HG03520 (cell line): ENCODE data around the gene SLC4A8.

Source experiments
- ATAC-seq: cut with Tn5 transposase; IDR thresholded peaks from one replicate; pipeline ENCODE4 v1.9.1; 2021; ENCODE audit warnings: mild to moderate bottlenecking, moderate library complexity; ENCODE audit not compliant: unreplicated experiment

SLC4A8 gene

GRCh38 chr12:51424662-51425539 lies at the start of gene SLC4A8:
Gene SLC4A8, plus strand, starts transcription at chr12:51424831. Its CDS starts 157 bp downstream, at chr12:51424988.
- ATAC-seq: peak; percentile 83

DNA sequence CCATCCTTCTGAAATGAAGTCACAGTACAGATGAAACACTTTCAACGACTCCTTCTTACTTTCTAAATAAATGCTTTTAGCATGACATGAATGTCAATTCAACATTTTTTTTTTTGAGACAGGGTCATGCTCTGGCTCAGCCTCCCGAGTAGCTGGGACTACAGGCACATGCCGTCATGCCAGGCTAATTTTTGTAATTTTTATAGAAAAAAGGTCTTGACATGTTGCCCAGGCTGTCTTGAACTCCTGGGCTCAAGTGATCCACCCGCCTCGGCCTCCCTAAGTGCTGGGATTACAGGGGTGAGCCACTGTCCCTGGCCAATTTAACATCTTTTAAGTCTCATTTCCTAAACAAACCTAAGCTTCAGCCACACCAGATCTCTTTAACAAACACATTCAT lies 49.8 kb upstream of the SLC4A8 start:
- ATAC-seq: no peak

DNA sequence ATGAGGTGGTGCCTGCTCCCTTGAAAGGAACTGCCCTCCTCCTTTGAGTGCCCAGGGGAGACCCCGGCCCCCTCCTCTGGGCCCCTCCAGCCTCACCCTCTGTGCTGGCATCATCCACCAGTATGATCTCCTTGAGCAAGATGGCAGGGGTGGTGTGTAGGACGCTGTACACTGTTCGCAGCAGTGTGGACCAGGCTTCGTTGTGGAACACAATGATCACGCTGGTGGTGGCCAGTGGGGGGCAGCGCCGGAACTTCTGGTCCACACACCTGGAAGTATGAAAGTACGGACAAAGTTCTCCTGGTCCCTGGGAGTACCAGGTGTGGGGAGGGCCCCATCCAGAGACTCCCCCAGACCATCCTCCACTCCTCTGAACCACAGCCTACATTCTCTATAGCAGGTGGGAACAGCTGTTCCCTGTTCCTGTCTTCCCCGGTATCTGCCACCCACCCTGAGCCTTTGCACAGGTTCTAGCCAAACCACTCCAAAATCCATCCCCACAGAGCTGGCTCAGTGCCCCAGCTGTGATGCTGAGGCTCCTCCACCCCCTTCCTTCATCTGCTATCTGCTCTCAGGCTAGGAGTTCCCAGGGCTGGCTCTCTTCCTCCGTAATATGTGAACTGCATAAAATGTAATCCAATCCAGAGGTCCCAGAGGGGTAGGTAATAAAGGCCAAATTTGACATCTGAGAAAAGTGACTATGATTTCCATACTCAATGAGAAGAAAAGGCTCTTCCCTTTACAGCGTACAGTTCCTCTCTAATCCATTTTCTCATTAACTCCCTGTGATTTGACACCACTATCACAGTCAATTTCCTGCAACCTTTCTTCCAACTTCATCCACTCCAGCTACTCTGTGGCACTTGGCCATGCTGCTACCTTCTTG lies 47.3 kb upstream of the SLC4A8 start:
- no peak for ATAC-seq

GRCh38 chr12:51378749-51379148 lies 45.9 kb upstream of the SLC4A8 start:
- no peak for ATAC-seq

- no peak for ATAC-seq
Measured at GRCh38 chr12:51379571-51379970, 45.1 kb upstream of the SLC4A8 start.

- no peak for ATAC-seq
Measured at GRCh38 chr12:51381226-51382079, 43.2 kb upstream of the SLC4A8 start.

GRCh38 chr12:51382173-51382572 lies 42.5 kb upstream of the SLC4A8 start:
- no peak for ATAC-seq

DNA sequence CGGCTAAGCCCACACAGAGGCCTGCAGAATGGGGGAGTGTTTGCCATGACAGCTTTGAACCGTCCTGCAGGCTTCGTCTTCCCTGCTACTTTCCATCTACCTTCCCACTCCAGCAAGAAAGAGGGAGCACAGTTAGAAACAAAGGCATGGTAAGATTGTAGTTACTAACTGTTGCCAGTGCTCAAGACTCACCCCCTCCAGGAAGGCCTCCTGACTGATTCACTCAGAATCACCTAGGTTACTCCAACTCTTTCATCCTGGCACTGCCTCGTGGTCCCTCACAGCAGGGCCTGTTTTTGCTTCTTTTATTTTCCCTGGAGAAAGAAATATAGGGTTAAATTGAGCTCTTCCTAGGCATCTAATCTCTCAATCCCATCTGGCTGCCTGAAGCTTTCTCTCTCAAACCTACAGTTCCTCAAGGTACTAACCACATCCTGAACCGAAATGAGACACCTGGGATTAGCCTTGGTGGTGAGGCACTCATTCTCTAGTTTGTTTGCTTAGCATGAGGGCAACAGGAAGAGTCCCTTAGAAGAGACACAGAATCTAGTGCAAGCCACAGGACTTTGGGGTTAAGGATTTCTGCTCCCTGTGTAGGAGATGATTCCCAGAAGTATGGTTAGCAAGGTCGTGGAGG lies 41.2 kb upstream of the SLC4A8 start:
- ATAC-seq: no peak

GRCh38 chr12:51386351-51386750 lies 38.3 kb upstream of the SLC4A8 start:
- no peak for ATAC-seq

DNA sequence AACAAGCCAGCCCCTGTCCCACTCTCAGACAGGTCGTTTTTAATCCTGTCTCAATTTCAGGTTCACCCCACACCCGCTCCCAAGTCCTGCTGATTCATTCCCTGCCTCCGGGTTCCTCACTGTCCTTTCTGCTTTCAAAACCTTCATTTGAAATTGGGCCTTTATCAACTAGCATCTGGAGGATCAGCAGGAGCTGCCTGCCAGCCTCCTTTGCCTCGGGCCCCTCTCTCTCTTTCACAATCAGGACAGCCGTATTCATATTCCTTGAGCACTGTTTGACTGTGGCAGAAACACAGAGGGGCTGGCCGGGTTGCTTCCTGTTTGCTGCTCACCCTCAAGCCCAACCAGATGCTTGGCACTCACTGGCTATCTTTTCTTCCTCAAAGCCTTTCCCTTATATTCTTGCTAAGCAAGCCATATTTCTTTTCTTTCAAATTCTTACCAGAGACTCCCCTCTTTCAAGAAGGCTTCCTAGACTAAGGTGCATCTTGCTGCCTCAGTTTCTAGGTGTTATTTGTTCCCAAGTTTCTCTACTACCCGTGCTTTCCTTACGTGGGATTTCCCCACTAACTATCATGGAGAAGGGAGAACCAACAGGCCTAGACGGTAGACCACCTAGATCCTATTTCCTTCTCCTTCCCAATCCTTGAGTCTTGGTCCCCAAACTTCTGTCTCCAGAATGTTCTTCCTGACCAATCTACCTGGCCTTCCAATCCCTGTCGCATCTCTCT lies 36.4 kb upstream of the SLC4A8 start:
- ATAC-seq: no peak

DNA sequence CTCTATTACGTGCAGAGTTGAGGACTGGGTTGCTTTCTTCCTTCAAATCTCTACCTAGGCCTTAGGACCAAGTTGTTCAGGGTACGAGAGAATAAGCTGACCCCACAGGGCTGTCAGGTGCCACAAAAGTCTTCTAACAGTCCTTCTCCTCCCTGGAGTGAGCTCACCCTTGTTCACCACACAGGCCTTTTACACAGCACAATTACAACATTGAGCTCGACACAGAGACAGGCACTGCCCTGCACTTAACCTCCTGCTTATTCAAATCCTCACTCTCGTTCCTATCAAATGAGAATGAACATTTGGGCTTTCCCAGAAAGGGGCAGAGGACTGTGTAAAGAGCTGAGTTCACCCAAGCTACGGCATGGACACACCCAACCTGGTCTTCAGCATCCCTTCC lies 35.8 kb upstream of the SLC4A8 start:
- ATAC-seq: no peak

DNA sequence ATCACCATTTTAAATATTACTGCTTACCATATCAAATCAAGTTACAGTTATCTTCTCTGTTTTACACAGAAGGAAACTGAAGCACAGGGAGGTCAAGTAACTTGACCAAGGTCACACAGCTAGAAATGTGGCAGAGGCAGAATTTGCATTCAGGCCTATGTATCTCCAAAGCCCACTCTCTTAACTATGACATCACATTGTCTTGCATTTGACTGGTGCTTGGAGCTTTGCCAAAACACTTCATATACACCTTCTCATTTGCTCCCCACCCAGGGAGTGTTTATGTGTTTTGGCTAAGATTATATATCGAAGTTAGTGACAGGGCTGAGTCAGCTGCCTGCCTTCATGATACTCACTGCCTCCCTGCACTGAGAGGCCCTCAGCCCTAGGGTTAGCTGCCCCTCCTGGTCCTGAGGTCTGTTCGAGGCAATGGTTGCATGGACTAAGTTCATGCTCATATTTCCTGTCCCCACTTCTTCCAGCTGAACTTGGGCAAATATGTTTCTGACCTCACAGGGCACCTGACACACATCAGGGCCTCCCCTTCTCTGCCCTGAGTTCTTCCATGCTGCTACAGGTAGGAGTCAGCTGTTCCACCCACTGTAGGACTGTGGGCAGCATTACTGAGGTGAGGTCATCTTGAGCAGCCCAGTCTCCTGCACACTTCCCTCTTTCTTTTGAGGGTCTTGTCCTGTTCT lies 35.2 kb upstream of the SLC4A8 start:
- no peak for ATAC-seq

DNA sequence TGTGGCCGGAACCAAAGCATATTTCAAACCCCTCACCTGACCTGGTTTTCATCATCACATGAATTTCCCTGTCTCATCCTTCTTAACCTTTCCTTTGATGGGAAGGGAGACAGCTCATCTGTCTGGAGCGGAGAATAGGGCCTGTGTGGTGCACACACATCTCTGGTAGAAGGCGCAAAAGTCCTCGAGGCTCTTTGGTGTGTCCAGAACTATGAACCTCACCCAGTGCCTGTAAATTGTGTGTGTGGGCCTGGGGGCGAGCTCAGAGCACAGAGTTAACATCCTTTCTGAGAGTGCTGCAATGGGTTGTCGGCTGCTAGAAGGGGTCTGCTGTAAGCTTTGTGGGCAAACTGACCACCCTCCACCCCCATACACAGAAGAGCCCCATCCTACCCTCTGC lies 34.2 kb upstream of the SLC4A8 start:
- no peak for ATAC-seq

DNA sequence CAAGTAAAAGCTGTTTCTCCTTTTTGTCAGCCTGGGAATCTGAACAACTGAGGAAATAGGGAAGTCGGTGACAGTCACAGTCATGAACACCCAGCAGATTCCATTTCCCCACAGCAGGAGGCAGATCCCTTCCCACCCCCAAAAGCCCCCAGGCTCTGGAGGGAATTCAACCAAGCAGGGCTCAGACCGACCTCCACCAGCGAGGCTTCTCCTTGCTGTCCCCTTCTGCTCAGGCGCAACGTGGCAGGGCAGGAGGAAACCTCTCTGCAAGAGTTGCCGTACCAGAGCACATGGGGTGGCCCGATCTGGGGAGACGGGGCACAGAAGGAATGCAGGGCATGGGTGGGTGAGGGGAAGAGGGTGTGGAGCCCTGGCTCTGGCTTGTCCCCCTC lies 33.7 kb upstream of the SLC4A8 start:
- no peak for ATAC-seq

- no peak for ATAC-seq
Measured at GRCh38 chr12:51391283-51392123, 33.1 kb upstream of the SLC4A8 start, which contains the start of gene GALNT6. Gene GALNT6, minus strand, starts transcription at chr12:51391406. Its CDS starts 11,625 bp downstream, at chr12:51379781.

DNA sequence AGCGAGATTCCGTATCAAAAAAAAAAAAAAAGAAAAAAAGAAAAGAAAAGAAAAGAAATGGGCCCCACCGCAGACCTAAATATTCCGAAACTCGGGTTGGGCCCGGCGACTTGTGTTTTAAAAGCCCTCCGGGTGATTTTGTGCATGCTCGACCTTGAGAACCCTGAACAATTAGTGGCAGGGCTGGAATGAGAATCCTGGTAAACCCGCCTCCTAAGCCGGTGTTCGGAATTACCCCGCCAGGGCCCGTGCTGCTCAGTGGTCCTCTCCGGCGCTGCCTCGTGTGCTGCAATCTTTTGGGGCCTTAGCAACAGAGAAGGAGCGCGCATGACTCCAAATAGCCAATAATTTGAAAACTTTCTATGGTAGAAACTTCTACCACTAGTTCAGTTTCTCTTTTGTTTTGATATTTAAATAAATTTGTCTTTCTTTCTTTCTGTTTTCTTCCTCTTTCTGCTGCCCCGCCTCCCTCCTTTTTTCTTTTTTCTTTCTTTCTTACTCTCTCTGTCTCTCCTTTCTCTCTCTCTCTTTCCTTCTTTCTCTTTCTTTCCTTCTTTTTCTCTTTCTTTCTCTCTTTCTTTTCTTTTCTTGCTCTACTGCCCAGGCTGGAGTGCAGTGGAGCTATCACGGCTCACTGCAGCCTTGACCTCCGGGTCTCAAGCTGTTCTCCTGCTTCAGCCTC lies 31.9 kb upstream of the SLC4A8 start:
- no peak for ATAC-seq

DNA sequence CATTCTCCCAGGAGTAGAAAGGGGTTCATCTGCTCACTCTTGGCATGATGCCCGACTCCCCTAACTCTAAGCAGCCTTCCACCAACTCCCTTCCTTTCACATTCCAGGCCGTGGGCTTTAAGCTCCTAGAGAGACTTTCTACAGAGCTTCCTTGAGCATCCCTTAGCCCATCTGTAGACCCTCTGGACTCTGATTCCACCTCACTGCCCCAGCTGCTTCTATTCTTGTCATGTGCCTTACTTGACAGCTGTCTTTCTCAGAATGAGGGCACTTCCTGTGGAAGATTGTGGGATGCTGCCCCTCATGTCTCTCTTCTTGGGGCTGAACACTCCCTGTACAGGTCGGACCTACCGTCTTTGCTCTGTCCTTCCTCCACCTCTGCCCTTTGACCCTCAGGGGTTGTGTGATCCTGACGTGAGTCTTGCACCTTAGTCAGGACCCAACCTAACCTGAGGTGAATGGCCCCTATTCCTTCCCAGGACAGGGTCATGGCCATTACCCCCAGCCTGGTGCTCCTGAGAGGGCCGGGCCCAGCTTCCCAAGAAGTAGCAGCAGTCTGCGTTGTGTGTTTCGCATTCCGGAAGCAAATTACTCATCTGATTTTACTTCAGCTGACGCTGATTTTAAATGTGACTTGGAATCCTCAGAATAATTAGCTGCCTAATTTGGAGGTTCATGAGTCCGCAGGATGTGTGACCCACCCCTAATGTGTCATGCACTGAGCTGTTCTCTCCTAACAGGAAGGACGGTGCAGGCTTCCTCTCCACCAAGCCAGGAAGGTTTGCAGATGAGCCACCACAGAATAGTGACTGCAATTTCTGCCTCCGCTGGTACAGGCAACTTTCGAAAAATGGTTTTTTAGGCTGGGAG lies 30.7 kb upstream of the SLC4A8 start:
- no peak for ATAC-seq
